ENCODE measurements around the gene CCDC34.

DNA sequence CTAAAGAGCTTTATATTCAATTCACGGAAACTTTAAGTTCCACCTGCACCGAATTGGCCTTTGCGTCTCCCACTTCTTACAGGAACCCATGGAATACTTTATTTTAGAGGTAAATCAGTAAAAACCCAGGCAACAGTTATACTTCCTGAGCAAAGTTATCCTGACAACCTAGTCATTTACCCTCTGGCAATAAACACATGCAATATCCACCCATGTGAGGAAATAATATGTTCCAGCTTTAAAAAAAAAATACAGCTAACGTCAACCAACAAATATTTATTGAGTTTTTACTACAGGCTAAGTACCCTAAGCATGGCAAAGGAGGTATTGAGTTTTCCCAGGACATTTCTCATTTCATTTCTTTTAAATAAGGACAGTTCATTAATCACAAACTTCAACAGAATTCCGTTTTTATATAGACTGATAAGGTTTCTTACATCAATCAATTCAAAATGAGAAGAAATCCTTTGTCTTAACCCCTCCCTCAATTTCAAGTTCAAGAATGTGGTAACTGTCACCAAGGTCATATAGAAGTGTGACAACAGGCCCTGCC is 38.3 kb upstream of the CCDC34 start:
- no peak for TF ChIP-seq POLR2A (IDR thresholded peaks at IDR 0.05)
- TF ChIP-seq, protein P1, sequence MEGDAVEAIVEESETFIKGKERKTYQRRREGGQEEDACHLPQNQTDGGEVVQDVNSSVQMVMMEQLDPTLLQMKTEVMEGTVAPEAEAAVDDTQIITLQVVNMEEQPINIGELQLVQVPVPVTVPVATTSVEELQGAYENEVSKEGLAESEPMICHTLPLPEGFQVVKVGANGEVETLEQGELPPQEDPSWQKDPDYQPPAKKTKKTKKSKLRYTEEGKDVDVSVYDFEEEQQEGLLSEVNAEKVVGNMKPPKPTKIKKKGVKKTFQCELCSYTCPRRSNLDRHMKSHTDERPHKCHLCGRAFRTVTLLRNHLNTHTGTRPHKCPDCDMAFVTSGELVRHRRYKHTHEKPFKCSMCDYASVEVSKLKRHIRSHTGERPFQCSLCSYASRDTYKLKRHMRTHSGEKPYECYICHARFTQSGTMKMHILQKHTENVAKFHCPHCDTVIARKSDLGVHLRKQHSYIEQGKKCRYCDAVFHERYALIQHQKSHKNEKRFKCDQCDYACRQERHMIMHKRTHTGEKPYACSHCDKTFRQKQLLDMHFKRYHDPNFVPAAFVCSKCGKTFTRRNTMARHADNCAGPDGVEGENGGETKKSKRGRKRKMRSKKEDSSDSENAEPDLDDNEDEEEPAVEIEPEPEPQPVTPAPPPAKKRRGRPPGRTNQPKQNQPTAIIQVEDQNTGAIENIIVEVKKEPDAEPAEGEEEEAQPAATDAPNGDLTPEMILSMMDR (IDR thresholded peaks at IDR 0.05), result no peak

Data from stomach (tissue), 4 donors.